Stimulated activated naive CD8-positive, alpha-beta T cell treated with anti-CD3 and anti-CD28 coated beads, Interleukin-15, amount 100 ng/mL, for 72 hours (primary cell): ENCODE results near the gene KIT.
A peak's percentile ranks its signal among the peaks of the same experiment; 100 is the strongest.

Experiments used
- ATAC-seq: fragments of 150-1000 bp; cut with Tn5 transposase; 2 replicates; pipeline ENCODE4 v1.10.0; 2021; ENCODE audit warnings: mild to moderate bottlenecking, moderate library complexity
- DNase-seq, 2 donors: peaks; one replicate each; pipeline ENCODE4 v3.0.0; 2021 to 2022
- H3K27ac Mint-ChIP-seq, 2 donors: one replicate each; pipeline ENCODE4 v1.8.0; 2022; ENCODE audit warnings: mild to moderate bottlenecking in 2 of 2, mixed read lengths in 2 of 2, moderate library complexity in 2 of 2
- H3K27me3 Mint-ChIP-seq: one replicate; pipeline ENCODE4 v1.8.0; 2022; ENCODE audit warnings: mixed read lengths
- H3K4me1 Mint-ChIP-seq: one replicate; pipeline ENCODE4 v1.8.0; 2022; ENCODE audit warnings: mild to moderate bottlenecking, mixed read lengths
- H3K4me3 Mint-ChIP-seq, 2 donors: one replicate each; pipeline ENCODE4 v1.8.0; 2022; ENCODE audit warnings: mild to moderate bottlenecking in 2 of 2, mixed read lengths in 2 of 2, moderate library complexity in 1 of 2
- H3K9me3 Mint-ChIP-seq, 2 donors: one replicate each; pipeline ENCODE4 v1.8.0; 2022; ENCODE audit warnings: mixed read lengths in 2 of 2

KIT gene

GRCh38 chr4:54677416-54677815, 19.7 kb downstream of the KIT start:
- Mint-ChIP-seq H3K4me1 (no peaks in the 10 kb centered on the region), H3K9me3 (no peaks in the 10 kb centered on the region), H3K27me3 (peaks cover 8% of the 10 kb centered on the region), H3K4me3 (no peak overlapping the region), H3K27ac (no peak overlapping the region)
- no peak for DNase-seq
- ATAC-seq = no peak

- no peak for ATAC-seq
- Mint-ChIP-seq H3K27me3 (peaks cover 8% of the 10 kb centered on the region), H3K4me3 (no peak overlapping the region), H3K27ac (no peak overlapping the region), H3K4me1 (no peaks in the 10 kb centered on the region), H3K9me3 (no peaks in the 10 kb centered on the region)
- no peak for DNase-seq
These were observed 20.3 kb downstream of the KIT start for GRCh38 chr4:54677853-54678650.

- no peak for DNase-seq
- no peak overlapping the region for H3K4me3 Mint-ChIP-seq
- H3K9me3 Mint-ChIP-seq = no peaks in the 10 kb centered on the region
- no peak overlapping the region for H3K27ac Mint-ChIP-seq
- peak; percentile 23 for ATAC-seq
- H3K4me1 Mint-ChIP-seq = peaks cover 4% of the 10 kb centered on the region
- peaks cover 6% of the 10 kb centered on the region for H3K27me3 Mint-ChIP-seq
These were observed 21.1 kb downstream of the KIT start for GRCh38 chr4:54678826-54679225.

- no peaks in the 10 kb centered on the region for H3K9me3 Mint-ChIP-seq
- peaks cover 14% of the 10 kb centered on the region for H3K4me1 Mint-ChIP-seq
- no peak overlapping the region for H3K4me3 Mint-ChIP-seq
- DNase-seq (no peak), ATAC-seq (no peak)
- H3K27me3 Mint-ChIP-seq = no peaks in the 10 kb centered on the region
- H3K27ac Mint-ChIP-seq = no peak overlapping the region
These were observed 22.1 kb downstream of the KIT start for GRCh38 chr4:54679813-54680212.

- DNase-seq (peak; percentile 35 to 46), ATAC-seq (peak; percentile 61)
- Mint-ChIP-seq H3K27me3 (no peaks in the 10 kb centered on the region), H3K4me3 (peak overlapping the region in 1 of 2 donors; percentile 36), H3K4me1 (peaks cover 33% of the 10 kb centered on the region), H3K9me3 (no peaks in the 10 kb centered on the region), H3K27ac (no peak overlapping the region)
These were observed 26.0 kb downstream of the KIT start for GRCh38 chr4:54683616-54684346.

GRCh38 chr4:54685810-54686209, 28.1 kb downstream of the KIT start:
- ATAC-seq (no peak), DNase-seq (no peak)
- no peaks in the 10 kb centered on the region for H3K27me3 Mint-ChIP-seq
- no peak overlapping the region for H3K27ac Mint-ChIP-seq
- no peaks in the 10 kb centered on the region for H3K9me3 Mint-ChIP-seq
- peaks cover 33% of the 10 kb centered on the region for H3K4me1 Mint-ChIP-seq
- no peak overlapping the region for H3K4me3 Mint-ChIP-seq

- Mint-ChIP-seq H3K4me1 (peaks cover 41% of the 10 kb centered on the region), H3K4me3 (no peak overlapping the region), H3K27ac (peak overlapping the region in 1 of 2 donors; percentile 39), H3K27me3 (no peaks in the 10 kb centered on the region), H3K9me3 (no peaks in the 10 kb centered on the region)
- ATAC-seq (peak; percentile 10), DNase-seq (no peak)
These were observed 30.4 kb downstream of the KIT start for GRCh38 chr4:54687887-54688841.

GRCh38 chr4:54695337-54695736, 37.6 kb downstream of the KIT start:
- H3K27ac Mint-ChIP-seq = no peak overlapping the region
- no peaks in the 10 kb centered on the region for H3K27me3 Mint-ChIP-seq
- DNase-seq (no peak), ATAC-seq (no peak)
- no peaks in the 10 kb centered on the region for H3K9me3 Mint-ChIP-seq
- H3K4me1 Mint-ChIP-seq = peaks cover 8% of the 10 kb centered on the region
- no peak overlapping the region for H3K4me3 Mint-ChIP-seq

GRCh38 chr4:54695788-54696187, 38.0 kb downstream of the KIT start:
- Mint-ChIP-seq H3K27ac (peak overlapping the region in 1 of 2 donors; percentile 46), H3K4me1 (peaks cover 8% of the 10 kb centered on the region), H3K4me3 (no peak overlapping the region), H3K9me3 (no peaks in the 10 kb centered on the region), H3K27me3 (no peaks in the 10 kb centered on the region)
- DNase-seq (no peak), ATAC-seq (no peak)

- DNase-seq (no peak), ATAC-seq (no peak)
- Mint-ChIP-seq H3K27me3 (no peaks in the 10 kb centered on the region), H3K27ac (no peak overlapping the region), H3K4me1 (peaks cover 2% of the 10 kb centered on the region), H3K9me3 (no peaks in the 10 kb centered on the region), H3K4me3 (no peak overlapping the region)
These were observed 38.9 kb downstream of the KIT start for GRCh38 chr4:54696649-54697048.

GRCh38 chr4:54700986-54701385, 43.2 kb downstream of the KIT start:
- DNase-seq (no peak), ATAC-seq (no peak)
- Mint-ChIP-seq H3K9me3 (no peaks in the 10 kb centered on the region), H3K27me3 (no peaks in the 10 kb centered on the region), H3K4me3 (no peak overlapping the region), H3K4me1 (no peaks in the 10 kb centered on the region), H3K27ac (no peak overlapping the region)

- no peak for ATAC-seq
- Mint-ChIP-seq H3K4me1 (no peaks in the 10 kb centered on the region), H3K4me3 (no peak overlapping the region)
These were observed 45.4 kb downstream of the KIT start for GRCh38 chr4:54703182-54703581.

GRCh38 chr4:54707406-54707805, 49.6 kb downstream of the KIT start:
- H3K27ac Mint-ChIP-seq = no peak overlapping the region
- H3K4me3 Mint-ChIP-seq = no peak overlapping the region
- ATAC-seq (no peak), DNase-seq (no peak)
- H3K27me3 Mint-ChIP-seq = peaks cover 16% of the 10 kb centered on the region
- H3K4me1 Mint-ChIP-seq = peaks cover 15% of the 10 kb centered on the region
- H3K9me3 Mint-ChIP-seq = no peaks in the 10 kb centered on the region

More at GRCh38 chr4:54703182-54703581, 45.4 kb downstream of the KIT start:
- no peak overlapping the region for H3K27ac Mint-ChIP-seq
- DNase-seq = no peak
- peaks cover 7% of the 10 kb centered on the region for H3K27me3 Mint-ChIP-seq
- no peaks in the 10 kb centered on the region for H3K9me3 Mint-ChIP-seq

GRCh38 chr4:54708339-54709279, 50.9 kb downstream of the KIT start:
- DNase-seq = no peak
- Mint-ChIP-seq H3K27me3 (peaks cover 16% of the 10 kb centered on the region), H3K4me3 (no peak overlapping the region), H3K9me3 (no peaks in the 10 kb centered on the region), H3K27ac (no peak overlapping the region), H3K4me1 (peaks cover 15% of the 10 kb centered on the region)
- no peak for ATAC-seq
